ENCODE data around the gene PSMB10. TPM values are rescaled to one million over a fixed set of nuclear protein-coding genes. Genes with fewer than 3 reads are reported as not detected.
A peak's percentile ranks its signal among the peaks of the same experiment; 100 is the strongest.

PSMB10 gene
- total RNA-seq, 1 experiment from 2014 or later = 24.5 TPM

GRCh38 chr16:67976205-67976604, 39.6 kb upstream of the PSMB10 start:
- Histone ChIP-seq H3K27ac (ENCODE audit: insufficient read length, low read depth, low read length) (no peak overlapping the region), H3K56ac (ENCODE audit: insufficient read length, low read depth, low read length) (no peak overlapping the region), H3K9me3 (ENCODE audit: control insufficient read depth, low read depth, low read length) (no peaks in the 10 kb centered on the region), H4K20me1 (ENCODE audit: control insufficient read depth, insufficient read depth, insufficient read length) (no peaks in the 10 kb centered on the region), H3K79me1 (ENCODE audit: insufficient read depth, low read depth, low read length, poor library complexity, severe bottlenecking) (no peaks in the 10 kb centered on the region), H2BK5ac (ENCODE audit: insufficient read length, low read length) (no peak overlapping the region), H2BK20ac (ENCODE audit: low read depth, low read length, poor library complexity, severe bottlenecking) (no peak overlapping the region), H3K18ac (ENCODE audit: insufficient read length, low read depth, low read length) (no peak overlapping the region), H2BK15ac (ENCODE audit: low read depth, low read length) (no peak overlapping the region), H3K4me1 (ENCODE audit: insufficient read depth, low read length) (no peaks in the 10 kb centered on the region), H2AFZ (ENCODE audit: low read length) (no peak overlapping the region), H3K23me2 (ENCODE audit: insufficient read length, low read depth, low read length, poor library complexity, severe bottlenecking) (no peaks in the 10 kb centered on the region), H4K8ac (replicated peaks; ENCODE audit: insufficient read length, low read depth, low read length) (no peak overlapping the region), H3K14ac (ENCODE audit: insufficient read depth, low read length) (peak overlapping the region; percentile 28; the same call in 1 of the 2 replicates), H2AK5ac (ENCODE audit: insufficient read length, low read length) (no peak overlapping the region), H3K27me3 (ENCODE audit: insufficient read depth, low read length) (no peaks in the 10 kb centered on the region; the same call in 1 of the 2 replicates), H2BK120ac (ENCODE audit: low read depth, low read length, poor library complexity, severe bottlenecking) (no peak overlapping the region), H4K5ac (ENCODE audit: insufficient read length, low read depth, low read length) (no peak overlapping the region), H3K4me2 (ENCODE audit: insufficient read depth, insufficient read length, low read length) (no peak overlapping the region), H3K4ac (ENCODE audit: low read depth, low read length) (no peak overlapping the region), H3T11ph (ENCODE audit: low read length) (no peak overlapping the region), H4K91ac (ENCODE audit: insufficient read length, low read depth, low read length) (no peak overlapping the region), H3K23ac (ENCODE audit: insufficient read length, low read depth, low read length) (no peak overlapping the region), H3K9ac (ENCODE audit: extremely low read depth, insufficient read length, low read length) (no peak overlapping the region), H3K79me2 (ENCODE audit: insufficient read depth, low read length) (no peaks in the 10 kb centered on the region), H2BK12ac (ENCODE audit: insufficient read length, low read depth, low read length) (no peak overlapping the region)
- no CpG with 5 or more reads among the region's 2 CpGs for WGBS (ENCODE audit: extremely low coverage, insufficient read length, low lambda C conversion rate)
- no peak for TF ChIP-seq CTCF (conservative IDR thresholded peaks at IDR 0.05)
- Mint-ChIP-seq H3K36me3 (ENCODE audit: insufficient read depth in 1 of 3, low read depth in 3 of 3) (no peaks in the 10 kb centered on the region), H3K4me3 (no peak overlapping the region), H3K27ac (peak overlapping the region in 1 of 3 experiments; percentile 85; a peak in 1 of 7 replicates), H3K27me3 (ENCODE audit: low read depth) (peaks cover 17% of the 10 kb centered on the region), H3K9me3 (no peaks in the 10 kb centered on the region), H3K4me1 (no peaks in the 10 kb centered on the region)
- no peak for DNase-seq
